DND-41 (cell line): ENCODE data around the gene GAB1.

Experiments
- ATAC-seq: fragments of 200-7000 bp; cut with Tn5 transposase; 3 replicates; pipeline ENCODE4 v1.9.1; 2021; ENCODE audit warnings: low read depth; ENCODE audit not compliant: insufficient read depth
- DNase-seq: peaks from one replicate; pipeline ENCODE4 v3.0.0-alpha.2; 2020
- H2AFZ ChIP-seq: 2 replicates; pipeline ENCODE4 v1.6.0; 2012; ENCODE audit warnings: low read depth, low read length
- H3K27ac ChIP-seq: 2 replicates; pipeline ENCODE4 v1.5.1; 2012; ENCODE audit warnings: low read length, inconsistent platforms
- H3K27me3 ChIP-seq: fragments of 200-600 bp; sonication (generic); 2 replicates; pipeline ENCODE4 v1.6.0; 2012; ENCODE audit warnings: low read length, mild to moderate bottlenecking, inconsistent platforms; ENCODE audit not compliant: insufficient read depth, poor library complexity
- H3K36me3 ChIP-seq: 2 replicates; pipeline ENCODE4 v1.5.1; 2012; ENCODE audit warnings: low read length, inconsistent platforms; ENCODE audit not compliant: insufficient read depth
- H3K4me1 ChIP-seq: 2 replicates; pipeline ENCODE4 v1.5.1; 2012; ENCODE audit warnings: mild to moderate bottlenecking, low read length; ENCODE audit not compliant: insufficient read depth
- H3K4me2 ChIP-seq: 2 replicates; pipeline ENCODE4 v1.6.0; 2012; ENCODE audit warnings: mild to moderate bottlenecking, moderate library complexity, low read length, inconsistent platforms; ENCODE audit not compliant: insufficient read depth
- H3K4me3 ChIP-seq, 2 experiments: fragments of 200-600 bp in 1 of 2; shearing (Covaris generic) in 1 of 2; 2 replicates each; pipeline ENCODE4 v1.5.1; 2012 to 2016; ENCODE audit warnings: inconsistent platforms in 2 of 2, low read length in 2 of 2, mild to moderate bottlenecking in 2 of 2, low read depth in 1 of 2, moderate library complexity in 1 of 2
- H3K79me2 ChIP-seq: 2 replicates; pipeline ENCODE4 v1.6.0; 2012; ENCODE audit warnings: low read length, inconsistent platforms; ENCODE audit not compliant: insufficient read depth
- H3K9ac ChIP-seq: 2 replicates; pipeline ENCODE4 v1.6.0; 2012; ENCODE audit warnings: low read depth, mild to moderate bottlenecking, inconsistent platforms, low read length, moderate library complexity
- H3K9me3 ChIP-seq: 2 replicates; pipeline ENCODE4 v1.5.1; 2012; ENCODE audit warnings: low read length, moderate library complexity, mild to moderate bottlenecking, inconsistent platforms; ENCODE audit not compliant: insufficient read depth, severe bottlenecking
- H4K20me1 ChIP-seq: 2 replicates; pipeline ENCODE4 v1.6.0; 2012; ENCODE audit warnings: low read length; ENCODE audit not compliant: insufficient read depth
- CTCF ChIP-seq: IDR thresholded peaks from 2 replicates; pipeline ENCODE4 v1.5.1; 2012; ENCODE audit warnings: borderline replicate concordance, low read length, moderate library complexity, mild to moderate bottlenecking; ENCODE audit not compliant: poor library complexity, severe bottlenecking; ENCODE audit errors: extremely low read depth
- EZH2 ChIP-seq: IDR thresholded peaks from 3 replicates; pipeline ENCODE4 v1.6.1; 2012; ENCODE audit warnings: borderline replicate concordance, low read depth, mild to moderate bottlenecking, moderate library complexity, low read length, inconsistent platforms; ENCODE audit not compliant: severe bottlenecking

The GAB1 gene

DNA sequence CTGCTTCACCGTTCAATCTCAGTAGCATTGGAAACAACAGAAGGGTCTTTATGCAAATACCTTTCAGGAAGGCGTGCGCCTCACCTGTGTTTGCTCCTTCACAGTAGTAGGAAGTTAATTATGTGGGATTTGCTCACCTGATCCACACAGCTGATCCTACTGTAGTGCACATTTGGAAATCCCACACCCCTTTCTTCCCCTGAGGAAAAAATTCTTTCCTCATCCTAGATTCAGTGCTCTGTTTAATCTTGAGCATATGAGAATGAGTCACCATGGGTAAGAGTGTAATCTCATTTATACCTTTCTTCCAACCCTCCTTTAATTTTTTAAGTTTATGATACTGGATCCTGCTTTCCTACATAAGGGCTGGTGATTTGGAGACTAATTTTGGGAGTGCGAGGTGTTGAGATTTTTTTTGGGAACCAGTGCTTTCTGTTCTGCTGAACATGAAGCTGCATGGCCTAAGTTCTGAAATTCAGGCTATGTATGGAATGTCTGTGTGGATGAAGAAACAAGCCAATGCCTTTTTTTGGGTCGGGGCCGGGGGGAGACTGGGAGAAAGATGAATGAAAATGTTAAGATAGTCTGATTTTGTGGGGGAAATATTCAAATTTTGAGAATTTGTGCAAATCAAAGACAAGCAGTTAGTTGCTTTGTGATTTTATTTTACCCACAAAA is 19.0 kb downstream of the GAB1 start:
- Histone ChIP-seq H3K9me3 (no peaks in the 10 kb centered on the region), H3K4me1 (peaks cover 13% of the 10 kb centered on the region), H3K27me3 (peaks cover 3% of the 10 kb centered on the region), H3K36me3 (no peaks in the 10 kb centered on the region), H3K4me2 (no peak overlapping the region), H2AFZ (no peak overlapping the region), H4K20me1 (no peaks in the 10 kb centered on the region), H3K79me2 (no peaks in the 10 kb centered on the region), H3K9ac (no peak overlapping the region), H3K27ac (no peak overlapping the region), H3K4me3 (no peak overlapping the region)
- DNase-seq (no peak), ATAC-seq (no peak)
- TF ChIP-seq CTCF (no peak), EZH2 (no peak)

DNA sequence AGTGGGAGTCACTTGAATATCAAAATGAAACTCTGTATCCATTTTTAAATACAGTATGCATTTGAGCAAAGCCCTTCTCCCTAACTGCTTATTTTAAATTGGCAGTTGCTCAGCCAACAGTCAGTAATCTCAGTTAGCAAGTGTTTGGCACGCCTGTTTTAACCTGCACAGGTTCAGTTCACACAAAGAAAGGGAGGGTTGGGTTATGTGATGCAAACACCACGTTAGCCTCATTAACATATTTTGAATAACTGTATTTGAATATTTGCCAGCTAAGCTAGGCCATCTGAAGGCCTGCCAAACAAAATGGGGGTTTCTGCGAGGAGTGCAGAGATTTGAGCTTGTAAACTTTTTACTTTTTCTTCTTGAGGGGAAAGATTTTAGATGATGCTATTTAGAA is 19.8 kb downstream of the GAB1 start:
- no peaks in the 10 kb centered on the region for H3K9me3 ChIP-seq
- TF ChIP-seq CTCF (no peak), EZH2 (no peak)
- no peak overlapping the region for H3K27ac ChIP-seq
- H3K4me1 ChIP-seq, result peaks cover 13% of the 10 kb centered on the region
- no peak overlapping the region for H3K4me2 ChIP-seq
- ATAC-seq (no peak), DNase-seq (no peak)
- no peaks in the 10 kb centered on the region for H3K36me3 ChIP-seq
- H3K27me3 ChIP-seq, result peaks cover 3% of the 10 kb centered on the region
- no peak overlapping the region for H3K4me3 ChIP-seq
- no peak overlapping the region for H3K9ac ChIP-seq
- H4K20me1 ChIP-seq, result no peaks in the 10 kb centered on the region
- H3K79me2 ChIP-seq, result no peaks in the 10 kb centered on the region
- no peak overlapping the region for H2AFZ ChIP-seq

GRCh38 chr4:143357161-143357845 is 20.6 kb downstream of the GAB1 start:
- Histone ChIP-seq H3K4me3 (no peak overlapping the region), H3K27me3 (peaks cover 3% of the 10 kb centered on the region), H3K9ac (no peak overlapping the region), H3K27ac (no peak overlapping the region), H3K79me2 (no peaks in the 10 kb centered on the region), H3K9me3 (no peaks in the 10 kb centered on the region), H4K20me1 (no peaks in the 10 kb centered on the region), H3K36me3 (no peaks in the 10 kb centered on the region), H2AFZ (no peak overlapping the region), H3K4me1 (peaks cover 13% of the 10 kb centered on the region), H3K4me2 (no peak overlapping the region)
- no peak for ATAC-seq
- TF ChIP-seq CTCF (no peak), EZH2 (no peak)
- DNase-seq, result no peak
